Stimulated activated effector memory CD8-positive, alpha-beta T cell treated with anti-CD3 and anti-CD28 coated beads, Interleukin-12 subunit alpha, Interleukin-12 subunit beta, amount 100 ng/mL, for 72 hours (primary cell): Measurements from ENCODE around the gene CPNE4.
"Not testable (repeated sequence)": the region's sequence is repeated elsewhere in the genome, so short reads cannot be mapped to it uniquely, and the experiment has no call there.

ENCODE experiments used
- ATAC-seq: fragments of 150-1000 bp; cut with Tn5 transposase; 2 replicates; pipeline ENCODE4 v1.10.0; 2021
- DNase-seq, 2 donors: peaks; one replicate each; pipeline ENCODE4 v3.0.0; 2021 to 2022; ENCODE audit warnings: low spot score in 2 of 2
- H3K27ac Mint-ChIP-seq: one replicate; pipeline ENCODE4 v1.8.0; 2022; ENCODE audit warnings: mild to moderate bottlenecking, mixed read lengths
- H3K36me3 Mint-ChIP-seq: one replicate; pipeline ENCODE4 v1.8.0; 2022; ENCODE audit warnings: mild to moderate bottlenecking, mixed read lengths
- H3K4me1 Mint-ChIP-seq: one replicate; pipeline ENCODE4 v1.8.0; 2022; ENCODE audit warnings: mixed read lengths
- H3K4me3 Mint-ChIP-seq: one replicate; pipeline ENCODE4 v1.8.0; 2022; ENCODE audit warnings: mild to moderate bottlenecking, mixed read lengths
- H3K9me3 Mint-ChIP-seq: one replicate; pipeline ENCODE4 v1.8.0; 2022; ENCODE audit warnings: mixed read lengths

Gene CPNE4

DNA sequence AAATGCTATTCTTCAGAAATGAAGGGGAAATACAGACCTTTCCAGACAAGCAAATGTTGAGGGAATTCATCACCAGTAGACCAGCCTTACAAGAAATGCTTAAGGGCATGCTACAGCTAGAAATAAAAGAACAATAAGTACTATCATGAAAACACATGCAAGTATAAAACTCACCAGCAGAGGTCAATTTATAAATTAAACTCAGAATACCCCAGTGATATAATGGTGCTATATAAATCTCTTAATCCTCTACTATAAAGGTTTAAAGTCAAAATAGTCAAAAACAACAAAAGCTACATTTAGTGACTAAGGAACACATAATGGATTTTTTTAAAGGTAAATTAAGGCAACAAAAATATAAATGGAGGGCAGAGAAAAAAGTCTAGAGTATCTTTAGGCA lies 142.5 kb downstream of the CPNE4 start:
- ATAC-seq (no peak), DNase-seq (no peak)
- H3K4me3 Mint-ChIP-seq = no peak overlapping the region
- peaks cover 2% of the 10 kb centered on the region for H3K9me3 Mint-ChIP-seq
- no peaks in the 10 kb centered on the region for H3K4me1 Mint-ChIP-seq
- H3K36me3 Mint-ChIP-seq = no peaks in the 10 kb centered on the region
- no peak overlapping the region for H3K27ac Mint-ChIP-seq

DNA sequence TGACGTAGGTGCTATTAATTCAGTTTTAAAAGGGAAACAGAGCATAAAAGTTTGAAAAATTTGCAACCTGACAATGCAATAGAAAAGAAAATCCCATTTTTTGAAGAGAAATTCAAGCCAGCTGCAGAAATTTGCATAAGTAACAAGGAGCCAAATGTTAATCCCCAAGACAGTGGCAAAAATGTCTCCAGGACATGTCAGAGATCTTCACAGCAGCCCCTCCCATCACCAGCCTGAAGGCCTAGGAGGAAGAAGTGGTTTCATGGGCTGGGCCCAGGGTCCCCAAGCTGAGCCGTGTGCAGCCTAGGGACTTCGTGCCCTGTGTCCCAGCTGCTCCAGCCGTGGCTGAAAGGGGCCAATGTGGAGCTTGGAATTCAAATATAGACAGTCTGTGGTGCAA lies 148.9 kb downstream of the CPNE4 start:
- H3K9me3 Mint-ChIP-seq, ATAC-seq, H3K4me3 Mint-ChIP-seq, H3K36me3 Mint-ChIP-seq, H3K4me1 Mint-ChIP-seq, DNase-seq, H3K27ac Mint-ChIP-seq: not testable (repeated sequence)

DNA sequence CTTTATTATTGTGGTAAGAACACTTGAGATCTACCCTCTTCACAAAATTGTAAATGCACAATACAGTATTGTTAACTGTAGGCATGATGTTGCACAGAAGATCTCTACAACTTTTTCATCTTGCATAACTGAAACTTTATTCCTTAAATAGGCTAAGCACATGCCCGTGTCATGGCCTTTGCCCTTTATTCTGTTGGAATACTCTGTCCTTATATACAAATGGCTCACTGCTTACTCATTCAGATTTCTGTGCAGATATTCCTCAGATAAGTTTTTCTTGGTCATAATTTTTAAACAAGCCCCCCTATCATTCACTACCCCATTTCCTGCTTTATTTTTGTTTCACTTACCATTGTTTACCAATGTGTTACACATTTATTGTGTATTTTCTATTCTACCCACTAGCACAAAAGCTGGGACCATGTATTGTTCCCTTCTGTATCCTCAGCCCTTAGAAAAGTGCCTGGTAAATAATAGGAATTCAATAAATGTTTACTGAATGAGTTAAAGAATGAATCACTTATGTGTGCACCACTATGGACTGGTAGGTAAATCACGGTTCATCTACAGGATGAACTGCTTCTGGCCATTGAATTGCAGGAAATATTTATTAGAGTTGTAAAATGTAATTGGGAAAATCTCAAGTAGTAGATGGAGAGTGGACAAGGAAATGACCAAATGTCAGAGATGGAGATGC lies 151.0 kb downstream of the CPNE4 start:
- no peak overlapping the region for H3K4me3 Mint-ChIP-seq
- no peaks in the 10 kb centered on the region for H3K4me1 Mint-ChIP-seq
- H3K9me3 Mint-ChIP-seq = no peaks in the 10 kb centered on the region

DNA sequence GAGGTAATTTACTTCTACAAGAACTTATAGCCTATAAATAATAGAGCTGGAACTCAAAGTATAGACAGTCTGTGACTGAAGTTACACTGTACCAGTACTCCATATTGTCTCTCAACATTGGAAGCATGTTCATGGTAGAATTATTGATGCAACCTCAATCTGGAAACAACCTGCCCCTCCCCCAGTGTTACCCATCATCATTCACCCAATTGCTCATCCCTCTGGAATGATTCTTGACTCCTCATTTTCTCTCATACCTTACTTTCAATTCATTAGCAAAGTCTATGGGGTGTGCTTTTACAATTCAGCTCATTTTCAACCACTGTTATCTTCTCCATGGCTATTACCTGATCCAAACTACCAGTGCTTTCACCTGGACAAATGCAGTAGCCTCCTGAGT lies 151.7 kb downstream of the CPNE4 start:
- Mint-ChIP-seq H3K4me1 (no peaks in the 10 kb centered on the region), H3K36me3 (no peaks in the 10 kb centered on the region), H3K4me3 (no peak overlapping the region), H3K9me3 (no peaks in the 10 kb centered on the region), H3K27ac (no peak overlapping the region)
- DNase-seq = no peak
- ATAC-seq = no peak

More for the DNA sequence above, 151.0 kb downstream of the CPNE4 start:
- H3K36me3 Mint-ChIP-seq = no peaks in the 10 kb centered on the region
- no peak for ATAC-seq
- no peak overlapping the region for H3K27ac Mint-ChIP-seq
- DNase-seq = no peak

DNA sequence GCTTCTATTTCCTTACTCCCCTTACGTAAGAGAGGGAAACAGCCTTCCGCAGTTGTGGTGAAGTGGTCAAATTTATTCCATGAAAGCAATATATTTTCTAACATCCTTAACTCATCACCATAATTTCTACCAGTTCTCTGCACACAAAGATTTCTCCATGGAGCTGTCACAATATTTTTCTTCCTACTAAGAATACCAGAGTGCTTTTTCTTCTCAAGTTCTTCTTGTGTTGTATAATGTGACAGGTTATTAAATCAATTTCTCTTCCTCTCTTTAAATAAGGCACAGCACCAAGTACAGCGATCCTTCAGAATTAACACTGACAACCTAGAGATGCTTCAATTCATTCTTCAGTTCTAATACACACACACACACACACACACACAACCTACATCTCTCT lies 153.0 kb downstream of the CPNE4 start:
- Mint-ChIP-seq H3K36me3 (no peaks in the 10 kb centered on the region), H3K4me1 (no peaks in the 10 kb centered on the region), H3K9me3 (no peaks in the 10 kb centered on the region), H3K27ac (no peak overlapping the region), H3K4me3 (no peak overlapping the region)
- ATAC-seq (no peak), DNase-seq (no peak)

DNA sequence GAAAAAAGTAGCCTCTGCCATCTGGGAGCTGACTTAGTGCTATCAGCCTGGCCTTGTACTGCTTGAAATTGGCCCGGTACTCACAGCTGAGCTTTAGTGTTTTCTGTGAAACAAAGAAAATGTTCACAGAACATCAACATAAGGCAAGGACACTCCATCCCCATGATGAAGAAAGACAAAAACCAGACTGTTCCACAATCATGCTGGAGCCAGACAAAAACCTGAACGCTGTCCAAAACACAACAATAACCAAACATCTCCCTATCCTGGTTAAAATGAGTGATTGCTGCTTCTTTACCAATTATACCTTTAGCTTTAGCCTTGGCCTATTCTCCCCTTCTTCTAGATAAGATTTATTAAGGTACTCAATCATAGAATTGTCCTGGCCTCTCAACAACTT lies 153.9 kb downstream of the CPNE4 start:
- Mint-ChIP-seq H3K9me3 (no peaks in the 10 kb centered on the region), H3K4me3 (no peak overlapping the region), H3K4me1 (no peaks in the 10 kb centered on the region), H3K36me3 (no peaks in the 10 kb centered on the region), H3K27ac (no peak overlapping the region)
- DNase-seq (no peak), ATAC-seq (no peak)

DNA sequence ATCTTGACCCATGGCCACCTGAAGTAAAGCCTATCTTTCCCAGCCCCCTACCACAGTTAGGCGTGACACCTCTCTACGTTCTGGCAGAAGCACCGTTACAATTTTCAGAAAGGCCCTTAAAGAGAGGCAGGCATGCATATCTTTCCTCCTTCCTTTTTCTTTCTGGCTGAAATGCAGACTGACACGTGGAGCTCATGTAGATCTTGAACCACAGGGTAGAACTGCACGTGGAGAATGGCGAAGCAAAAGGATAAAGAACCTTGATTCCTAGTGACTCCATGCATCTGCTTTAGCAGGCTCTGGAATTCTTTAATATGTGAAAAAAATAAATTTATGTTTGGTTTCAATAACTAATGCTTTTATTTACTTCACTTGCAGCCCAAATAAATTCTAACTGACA lies 166.6 kb downstream of the CPNE4 start:
- Mint-ChIP-seq H3K36me3 (no peaks in the 10 kb centered on the region), H3K9me3 (peaks cover 3% of the 10 kb centered on the region), H3K27ac (no peak overlapping the region), H3K4me3 (no peak overlapping the region), H3K4me1 (no peaks in the 10 kb centered on the region)
- ATAC-seq (no peak), DNase-seq (no peak)

DNA sequence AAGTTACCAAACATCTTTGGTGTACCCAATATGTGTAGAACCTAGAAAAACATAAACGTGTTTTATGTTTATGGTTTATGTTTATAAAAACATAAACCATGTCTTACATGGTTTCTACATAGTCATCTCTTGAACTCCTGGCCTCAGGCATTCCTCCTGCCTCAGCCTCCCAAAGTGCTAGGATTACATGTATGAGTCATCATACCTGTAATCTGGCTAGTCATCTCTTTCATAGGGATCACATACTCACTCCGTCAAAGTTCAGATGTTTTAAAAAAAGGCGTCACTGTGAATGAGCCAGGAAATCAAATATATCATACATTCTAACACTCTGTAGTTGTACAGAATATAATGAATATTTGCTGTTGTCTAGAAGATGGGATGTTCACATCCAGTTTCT lies 178.6 kb downstream of the CPNE4 start:
- H3K4me1 Mint-ChIP-seq = no peaks in the 10 kb centered on the region
- no peaks in the 10 kb centered on the region for H3K36me3 Mint-ChIP-seq
- ATAC-seq = no peak
- DNase-seq = no peak
- no peak overlapping the region for H3K4me3 Mint-ChIP-seq
- H3K9me3 Mint-ChIP-seq = no peaks in the 10 kb centered on the region
- H3K27ac Mint-ChIP-seq = no peak overlapping the region

DNA sequence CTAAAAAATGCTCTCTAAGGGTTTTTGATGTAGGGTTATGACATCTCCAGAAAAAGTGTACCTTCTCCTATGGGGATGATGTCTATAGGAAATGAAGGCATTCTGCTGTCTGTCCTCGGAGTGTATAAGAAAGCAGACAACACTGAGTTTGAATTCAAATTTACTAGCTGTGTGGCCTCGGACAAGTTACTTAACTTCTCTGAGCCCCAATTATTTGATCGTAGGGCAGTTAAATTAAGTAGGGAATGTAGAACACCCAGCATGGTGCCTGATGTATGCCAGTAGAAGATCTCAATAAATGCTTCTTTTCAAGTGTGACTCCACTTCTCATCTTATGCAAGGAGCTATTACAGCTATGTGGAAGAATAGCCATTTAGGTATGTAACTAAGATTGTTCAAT lies 184.6 kb downstream of the CPNE4 start:
- no peaks in the 10 kb centered on the region for H3K4me1 Mint-ChIP-seq
- DNase-seq (no peak), ATAC-seq (no peak)
- H3K27ac Mint-ChIP-seq = no peak overlapping the region
- H3K36me3 Mint-ChIP-seq = no peaks in the 10 kb centered on the region
- no peak overlapping the region for H3K4me3 Mint-ChIP-seq
- no peaks in the 10 kb centered on the region for H3K9me3 Mint-ChIP-seq

DNA sequence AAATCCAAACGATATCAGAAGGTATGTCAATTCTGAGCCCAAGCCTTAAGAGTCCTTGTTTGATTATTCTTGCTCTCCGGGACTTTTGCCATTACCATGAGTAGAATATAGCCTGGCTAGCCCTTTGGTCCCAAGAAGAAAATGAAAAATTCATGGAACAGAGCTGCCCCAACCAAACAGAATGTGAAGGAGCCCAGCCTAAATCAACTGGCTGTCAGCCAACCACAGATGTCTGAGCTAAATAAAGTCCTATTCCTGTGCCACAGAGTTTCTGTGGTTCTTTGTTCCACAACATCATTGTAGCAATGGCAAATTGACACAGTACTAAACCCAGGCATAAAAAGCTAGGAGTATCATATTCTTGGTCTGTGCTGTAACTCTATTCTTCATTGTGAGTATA lies 185.2 kb downstream of the CPNE4 start:
- no peak for ATAC-seq
- H3K9me3 Mint-ChIP-seq = no peaks in the 10 kb centered on the region

DNA sequence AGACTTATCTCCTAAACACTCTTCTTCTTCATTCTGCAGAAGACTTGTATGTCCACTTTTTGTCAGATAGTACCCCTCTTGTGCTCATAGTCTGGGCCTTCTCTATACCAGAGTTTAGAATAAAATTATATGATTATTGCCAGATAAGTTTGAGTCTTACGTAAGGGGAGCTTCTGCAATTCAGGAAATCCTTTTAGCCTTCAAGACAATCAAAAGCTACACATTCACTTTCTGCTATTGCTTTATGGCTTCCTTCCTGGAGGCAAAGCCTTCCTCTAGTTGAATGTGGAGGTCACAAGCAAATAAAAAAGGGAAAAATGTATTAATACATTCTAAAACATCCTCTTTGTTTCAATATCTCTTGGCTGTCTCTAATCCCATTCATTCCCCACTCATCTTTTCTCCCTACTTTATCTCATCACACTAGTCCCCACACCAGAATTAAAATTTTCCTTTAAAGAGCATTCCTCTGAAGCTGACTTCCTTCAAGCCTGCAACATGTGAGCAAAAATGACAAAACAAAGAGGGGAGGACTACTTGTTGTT lies 186.8 kb downstream of the CPNE4 start:
- no peaks in the 10 kb centered on the region for H3K9me3 Mint-ChIP-seq
- H3K4me1 Mint-ChIP-seq = no peaks in the 10 kb centered on the region
- no peak overlapping the region for H3K27ac Mint-ChIP-seq
- H3K4me3 Mint-ChIP-seq = no peak overlapping the region
- ATAC-seq = no peak
- H3K36me3 Mint-ChIP-seq = no peaks in the 10 kb centered on the region
- DNase-seq = no peak

More for the DNA sequence above, 185.2 kb downstream of the CPNE4 start:
- no peaks in the 10 kb centered on the region for H3K36me3 Mint-ChIP-seq
- no peak overlapping the region for H3K4me3 Mint-ChIP-seq
- no peak overlapping the region for H3K27ac Mint-ChIP-seq
- H3K4me1 Mint-ChIP-seq = no peaks in the 10 kb centered on the region
- DNase-seq = no peak

DNA sequence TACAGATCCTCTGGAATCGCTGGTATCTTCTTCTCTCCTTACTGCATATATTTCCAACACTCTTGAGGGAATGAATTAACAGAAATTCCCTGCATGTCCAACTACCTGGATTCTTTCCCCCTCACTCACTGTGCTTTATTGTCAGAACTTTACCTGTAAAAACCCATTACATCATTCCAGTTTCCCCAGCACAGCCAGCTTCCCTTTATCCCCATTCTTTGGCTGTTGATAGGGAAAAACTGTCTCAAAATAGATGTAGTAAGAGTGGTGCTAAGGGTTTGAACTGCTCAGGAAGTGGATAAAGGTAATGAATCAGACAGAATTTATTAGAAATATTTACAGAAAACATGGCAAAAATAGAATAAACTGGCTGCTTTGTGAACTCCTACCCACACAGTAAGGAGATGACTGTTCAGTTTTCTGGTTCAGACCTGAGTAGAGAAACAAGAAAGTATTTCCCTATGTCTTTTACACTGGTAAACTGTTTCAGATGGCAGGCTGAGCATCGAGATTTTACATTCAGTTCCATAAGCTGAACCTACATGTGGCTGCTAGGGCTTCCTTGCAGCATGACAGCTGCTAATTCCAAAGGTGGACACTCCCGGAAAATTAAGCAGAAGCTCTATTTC lies 188.4 kb downstream of the CPNE4 start:
- Mint-ChIP-seq H3K9me3 (no peaks in the 10 kb centered on the region), H3K36me3 (no peaks in the 10 kb centered on the region), H3K27ac (no peak overlapping the region), H3K4me3 (no peak overlapping the region), H3K4me1 (no peaks in the 10 kb centered on the region)
- DNase-seq = no peak
- ATAC-seq = no peak

DNA sequence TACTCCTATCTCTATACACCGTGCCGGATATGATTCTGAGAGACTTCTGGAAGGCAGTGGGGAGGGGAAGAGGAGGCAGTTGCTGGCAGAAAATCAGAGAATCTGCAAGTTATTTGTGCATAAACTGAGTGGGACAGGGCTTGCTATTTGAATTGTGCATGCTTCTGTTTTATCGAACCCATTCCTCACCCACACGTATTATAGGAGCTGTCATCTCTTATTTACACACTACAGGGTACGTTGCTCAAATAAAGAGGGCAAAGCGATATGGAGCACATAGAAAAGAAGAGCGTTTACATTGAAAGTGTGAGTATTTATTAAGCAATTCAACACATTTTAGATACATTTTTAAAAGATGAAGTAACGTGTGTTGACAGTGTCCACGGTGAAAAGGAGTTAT lies 191.6 kb downstream of the CPNE4 start:
- no peaks in the 10 kb centered on the region for H3K9me3 Mint-ChIP-seq
- no peaks in the 10 kb centered on the region for H3K4me1 Mint-ChIP-seq

DNA sequence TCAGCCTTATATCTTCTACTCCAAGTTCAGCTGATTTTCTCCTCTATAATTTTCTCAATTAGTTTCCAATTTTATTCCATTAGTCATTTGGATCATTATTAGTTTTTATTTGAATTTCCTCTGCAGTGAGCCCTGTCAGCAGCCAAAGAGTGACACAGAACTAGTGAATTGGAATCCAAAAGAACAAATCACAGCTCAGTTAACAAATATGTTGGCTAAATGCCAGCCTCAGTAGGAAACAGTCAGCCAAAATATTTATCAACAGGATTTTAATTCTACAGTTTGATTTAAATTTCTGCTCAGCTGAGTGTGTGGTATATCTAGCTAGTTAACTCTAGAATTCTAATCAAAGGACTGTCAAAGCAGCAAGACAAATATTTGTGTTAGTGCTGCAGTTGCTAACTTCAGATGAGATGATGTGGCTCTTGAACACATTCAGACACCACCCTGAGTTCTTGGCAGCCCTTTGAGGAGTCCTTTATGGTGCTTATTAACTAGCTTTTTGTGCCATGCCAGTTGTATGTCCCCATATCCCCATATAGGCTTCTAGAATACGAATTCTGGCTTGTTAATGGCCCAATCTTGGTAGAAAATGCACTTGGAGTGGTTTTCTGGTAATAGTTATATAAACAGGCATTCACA lies 194.5 kb downstream of the CPNE4 start:
- ATAC-seq (no peak), DNase-seq (no peak)
- no peak overlapping the region for H3K4me3 Mint-ChIP-seq
- no peaks in the 10 kb centered on the region for H3K9me3 Mint-ChIP-seq
- H3K4me1 Mint-ChIP-seq = no peaks in the 10 kb centered on the region
- no peak overlapping the region for H3K27ac Mint-ChIP-seq
- no peaks in the 10 kb centered on the region for H3K36me3 Mint-ChIP-seq

More for the DNA sequence above, 191.6 kb downstream of the CPNE4 start:
- no peaks in the 10 kb centered on the region for H3K36me3 Mint-ChIP-seq
- DNase-seq (no peak), ATAC-seq (no peak)
- no peak overlapping the region for H3K4me3 Mint-ChIP-seq
- H3K27ac Mint-ChIP-seq = no peak overlapping the region

DNA sequence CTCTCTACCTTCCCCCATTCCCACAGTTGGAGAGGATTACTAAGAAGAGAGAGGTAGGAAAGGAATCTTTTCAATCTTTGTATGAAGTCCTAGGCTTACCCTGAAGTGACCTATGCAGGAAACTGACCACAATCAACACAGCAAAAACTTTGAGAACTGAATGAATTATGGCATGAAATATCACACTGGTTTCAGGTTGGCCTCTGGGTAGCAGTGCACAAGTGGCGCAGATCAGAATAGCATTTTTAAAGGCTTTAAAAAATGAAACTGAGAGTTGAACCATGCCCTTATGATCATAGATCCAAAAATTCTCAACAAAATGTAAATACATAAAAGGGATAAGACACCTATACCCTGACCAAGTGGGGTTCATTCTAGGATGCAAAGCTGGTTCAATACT lies 198.9 kb downstream of the CPNE4 start:
- Mint-ChIP-seq H3K27ac (no peak overlapping the region), H3K4me1 (no peaks in the 10 kb centered on the region), H3K9me3 (no peaks in the 10 kb centered on the region), H3K36me3 (no peaks in the 10 kb centered on the region), H3K4me3 (no peak overlapping the region)
- no peak for ATAC-seq
- no peak for DNase-seq

DNA sequence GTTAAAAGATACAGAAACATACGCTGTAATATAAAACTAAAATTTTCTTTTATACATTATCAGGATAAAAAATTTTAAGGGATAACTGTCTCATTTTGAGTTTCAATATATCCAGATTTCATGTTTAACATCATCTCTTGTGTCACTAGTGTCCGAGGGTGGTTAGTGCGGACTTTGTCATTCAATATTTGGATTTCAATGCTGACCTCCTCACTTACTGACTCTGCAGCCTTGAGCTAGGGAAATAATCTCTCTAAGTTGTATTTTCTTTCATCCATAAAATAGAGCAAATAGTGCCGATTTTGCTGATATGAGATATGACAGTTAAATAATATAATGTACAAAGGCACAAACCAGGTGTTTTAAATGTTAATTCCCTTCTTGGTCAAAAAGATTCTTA lies 203.2 kb downstream of the CPNE4 start:
- H3K4me3 Mint-ChIP-seq = no peak overlapping the region
- no peak for DNase-seq
- no peaks in the 10 kb centered on the region for H3K4me1 Mint-ChIP-seq
- H3K36me3 Mint-ChIP-seq = no peaks in the 10 kb centered on the region
- H3K9me3 Mint-ChIP-seq = no peaks in the 10 kb centered on the region
- no peak overlapping the region for H3K27ac Mint-ChIP-seq
- no peak for ATAC-seq
